Measurements from ENCODE around the gene ZC3H12C.
"Not testable (repeated sequence)": the region's sequence is repeated elsewhere in the genome, so short reads cannot be mapped to it uniquely, and the experiment has no call there.

The ZC3H12C gene

GRCh38 chr11:110092515-110093406 lies at the start of gene ZC3H12C:
Gene ZC3H12C, plus strand, starts transcription at chr11:110093392. Its CDS starts 20 bp downstream, at chr11:110093412.
- DNase-seq, result peak; percentile 26 to 55

DNA sequence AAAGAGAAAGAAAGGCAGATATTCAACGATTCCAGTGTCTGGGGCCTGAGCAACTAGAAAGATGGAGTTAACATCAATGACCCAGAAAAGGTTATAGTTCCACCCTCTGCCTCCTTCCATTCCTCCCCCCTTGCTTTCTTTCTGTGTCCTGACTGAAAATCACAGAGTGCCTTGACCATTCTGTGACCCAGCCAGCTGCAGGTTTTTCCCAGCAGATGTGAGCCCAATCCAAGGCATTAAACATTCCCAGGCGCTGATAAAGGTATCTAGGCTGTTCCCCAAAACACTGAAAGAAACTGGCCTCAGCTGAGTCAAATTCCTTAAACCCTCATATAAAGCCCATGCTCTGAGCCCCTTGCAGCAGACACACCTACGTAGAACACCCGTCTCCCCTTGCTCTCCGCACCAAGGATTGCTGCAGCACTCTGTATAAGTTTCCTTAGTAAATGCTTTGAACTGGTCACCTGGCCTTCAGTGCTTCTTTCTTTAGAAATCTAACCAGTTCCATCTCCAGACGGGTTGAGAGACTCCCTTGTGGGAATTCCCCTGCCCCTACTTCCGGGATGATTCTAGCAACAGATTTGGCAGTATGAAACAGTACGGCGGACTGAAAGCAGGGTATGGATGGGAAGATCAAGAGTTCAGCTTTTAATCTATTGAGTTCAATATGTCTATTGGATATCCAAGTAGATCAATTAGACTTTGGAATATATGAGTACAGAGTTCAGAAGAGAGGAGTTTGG lies 48.8 kb upstream of the ZC3H12C start:
- DNase-seq, result no peak

- DNase-seq, result no peak
These were observed 46.3 kb upstream of the ZC3H12C start for GRCh38 chr11:110046775-110047380.

DNA sequence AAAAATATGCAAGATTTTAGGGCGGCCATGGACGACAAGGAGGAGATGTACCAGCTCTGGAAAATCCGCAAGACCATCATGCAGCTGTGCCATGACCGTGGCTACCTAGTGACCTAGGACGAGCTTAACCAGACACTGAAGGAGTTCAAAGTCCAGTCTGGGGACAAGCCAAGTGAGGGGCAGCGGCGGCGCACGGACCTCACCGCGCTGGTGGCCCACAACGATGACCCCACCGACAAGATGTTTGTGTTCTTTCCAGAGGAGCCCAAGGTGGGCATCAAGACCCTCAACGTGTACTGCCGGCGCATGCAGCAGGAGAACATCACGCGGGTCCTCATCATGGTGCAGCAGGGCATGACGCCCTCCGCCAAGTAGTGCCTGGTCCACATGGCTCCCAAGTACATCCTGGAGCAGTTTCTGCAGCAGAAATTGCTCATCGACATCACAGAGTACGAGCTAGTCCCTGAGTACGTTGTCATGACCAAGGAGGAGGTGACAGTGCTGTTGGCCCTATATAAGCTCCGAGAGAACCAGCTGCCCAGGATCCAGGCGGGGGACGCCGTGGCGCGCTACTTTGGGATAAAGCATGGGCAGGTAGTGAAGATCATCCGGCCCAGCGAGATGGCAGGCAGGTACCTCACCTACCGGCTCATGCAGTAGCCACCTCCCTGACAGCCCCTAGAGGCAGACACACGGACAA lies 43.5 kb upstream of the ZC3H12C start:
- DNase-seq, result no peak

GRCh38 chr11:110050201-110050506 lies 43.0 kb upstream of the ZC3H12C start:
- DNase-seq, result no peak

- no peak for DNase-seq
These were observed 39.3 kb upstream of the ZC3H12C start for GRCh38 chr11:110053848-110054414.

DNA sequence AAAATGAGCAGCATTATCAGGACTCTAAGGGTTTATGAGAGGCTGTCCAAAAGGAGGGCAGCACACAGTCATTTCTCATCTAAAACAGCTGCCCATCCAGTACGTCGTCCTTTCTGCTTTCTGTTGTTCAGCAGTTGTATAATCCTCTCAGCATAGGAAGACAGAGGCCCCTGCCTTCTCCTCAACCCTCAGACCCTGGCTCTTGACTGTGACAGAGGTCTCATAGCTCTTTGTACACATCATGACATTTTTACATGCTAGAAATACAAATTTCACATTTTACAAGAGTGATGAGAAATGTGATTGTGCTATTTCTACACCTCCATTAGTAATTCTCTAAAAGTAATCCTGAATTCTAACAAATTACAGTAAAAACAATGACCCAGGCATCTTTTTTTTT lies 36.2 kb upstream of the ZC3H12C start:
- DNase-seq, result no peak

- no peak for DNase-seq
These were observed 33.3 kb upstream of the ZC3H12C start for GRCh38 chr11:110059706-110060463.

DNA sequence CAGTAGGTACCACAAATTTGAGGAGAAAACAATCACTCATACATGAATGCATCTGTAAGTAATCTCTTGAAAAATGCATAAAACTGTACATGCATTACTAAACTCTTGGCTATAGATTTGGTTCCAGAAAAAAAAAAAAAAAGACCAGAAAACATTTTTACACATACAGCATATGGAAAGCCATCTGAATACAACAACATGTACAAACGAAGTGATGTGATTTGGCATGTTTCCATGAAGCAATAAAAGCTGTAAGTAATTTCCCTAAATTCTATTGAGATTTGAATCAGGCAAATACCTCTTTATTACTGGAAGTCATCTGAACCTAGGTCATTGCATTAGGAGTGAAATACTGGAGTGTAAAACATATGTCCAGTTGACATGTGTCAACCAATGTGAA lies 31.9 kb upstream of the ZC3H12C start:
- DNase-seq, result no peak

GRCh38 chr11:110062247-110062646 lies 30.9 kb upstream of the ZC3H12C start:
- DNase-seq, result no peak

DNA sequence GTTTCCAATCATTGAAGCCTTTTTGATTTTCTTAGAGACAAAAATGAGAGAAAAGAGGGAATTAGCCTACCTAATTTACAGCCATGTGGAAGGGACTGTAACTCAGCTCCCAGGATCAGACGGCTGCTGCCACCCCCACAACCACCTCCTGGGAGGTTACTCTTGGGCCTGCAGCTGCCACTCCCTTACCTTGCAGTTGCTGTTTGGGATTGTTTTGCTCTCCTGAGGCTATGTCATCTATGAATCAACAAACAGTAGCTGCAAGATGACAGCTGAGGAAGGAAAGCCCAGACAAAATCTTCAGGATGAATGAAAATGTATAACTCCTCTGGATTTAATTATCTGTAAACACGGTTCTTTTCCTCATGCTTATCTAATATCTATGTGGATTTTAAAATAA lies 28.0 kb upstream of the ZC3H12C start:
- no peak for DNase-seq

DNA sequence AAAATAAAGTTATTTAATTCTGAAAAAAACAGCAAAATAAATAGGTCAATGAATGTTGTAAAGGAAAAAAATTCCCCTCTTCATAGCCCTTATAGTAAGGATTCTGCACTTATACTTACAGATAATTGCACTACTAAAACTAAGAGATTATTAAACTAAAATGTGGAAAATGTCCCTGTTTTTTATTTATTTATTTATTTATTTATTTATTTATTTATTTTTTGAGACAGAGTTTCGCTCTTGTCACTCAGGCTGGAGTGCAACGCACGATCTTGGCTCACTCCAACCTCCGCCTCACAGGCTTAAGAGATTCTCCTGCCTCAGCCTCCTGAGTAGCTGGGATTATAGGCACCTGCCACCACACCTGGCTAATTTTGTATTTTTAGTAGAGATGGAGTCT lies 25.2 kb upstream of the ZC3H12C start:
- DNase-seq, result not testable (repeated sequence)

GRCh38 chr11:110069158-110069737 lies 23.9 kb upstream of the ZC3H12C start:
- no peak for DNase-seq

DNA sequence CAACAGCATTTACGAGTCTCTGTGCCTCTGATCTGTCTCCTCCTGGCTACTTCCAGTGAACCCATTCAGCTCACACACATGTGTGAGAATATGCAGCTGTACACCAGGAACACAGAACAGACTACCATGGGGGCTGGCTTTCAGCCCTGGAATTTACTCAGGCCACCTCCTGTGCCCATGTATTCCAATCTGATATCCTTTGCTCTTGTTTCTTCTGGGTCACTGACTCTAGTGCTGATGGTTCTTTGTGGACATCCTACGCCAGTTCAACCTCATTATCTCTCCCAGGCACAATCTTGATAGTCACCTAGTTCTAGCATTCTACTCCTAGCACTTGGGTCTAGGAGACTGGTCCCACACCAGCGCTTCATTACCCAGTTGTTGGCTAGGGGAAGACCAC lies 23.0 kb upstream of the ZC3H12C start:
- DNase-seq, result no peak

DNA sequence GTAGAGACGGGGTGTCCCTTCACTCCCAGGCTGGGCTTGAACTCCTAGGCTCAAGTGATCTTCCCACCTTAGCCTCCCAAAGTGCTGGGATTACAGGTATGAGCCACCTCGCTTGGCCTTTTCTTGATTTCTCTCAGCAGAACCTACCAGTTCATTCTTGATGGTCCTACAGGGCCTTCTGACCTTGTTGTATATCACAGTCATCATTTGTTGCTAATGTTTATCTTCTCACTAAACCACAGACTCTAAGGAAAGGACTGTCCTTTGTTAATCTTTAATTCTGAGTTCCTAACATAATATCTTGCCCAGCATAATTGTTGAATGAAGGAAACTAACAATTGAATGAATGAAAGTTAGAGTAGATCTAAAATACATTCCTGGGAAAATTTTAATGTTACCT lies 22.0 kb upstream of the ZC3H12C start:
- no peak for DNase-seq

- DNase-seq, result no peak
These were observed 20.3 kb upstream of the ZC3H12C start for GRCh38 chr11:110072930-110073329.

DNA sequence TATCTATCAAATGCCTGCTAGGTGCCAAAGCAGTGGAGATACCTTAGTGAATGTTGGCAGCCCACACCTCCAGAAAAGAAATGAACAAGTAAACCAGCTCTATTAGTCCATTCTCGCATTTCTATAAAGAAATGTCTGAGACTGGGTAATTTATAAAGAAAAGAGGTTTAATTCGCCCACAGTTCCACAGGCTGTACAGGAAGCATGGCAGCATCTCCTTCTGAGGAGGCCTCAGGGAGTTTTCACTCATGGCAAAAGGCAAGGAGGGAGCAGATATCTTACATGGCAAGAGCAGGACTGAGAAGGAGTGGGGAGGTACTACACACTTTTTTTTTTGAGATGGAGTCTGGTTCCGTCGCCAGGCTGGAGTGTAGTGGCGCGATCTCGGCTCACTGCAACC lies 18.7 kb upstream of the ZC3H12C start:
- DNase-seq, result no peak

GRCh38 chr11:110075105-110075846 lies 17.9 kb upstream of the ZC3H12C start:
- DNase-seq, result no peak

DNA sequence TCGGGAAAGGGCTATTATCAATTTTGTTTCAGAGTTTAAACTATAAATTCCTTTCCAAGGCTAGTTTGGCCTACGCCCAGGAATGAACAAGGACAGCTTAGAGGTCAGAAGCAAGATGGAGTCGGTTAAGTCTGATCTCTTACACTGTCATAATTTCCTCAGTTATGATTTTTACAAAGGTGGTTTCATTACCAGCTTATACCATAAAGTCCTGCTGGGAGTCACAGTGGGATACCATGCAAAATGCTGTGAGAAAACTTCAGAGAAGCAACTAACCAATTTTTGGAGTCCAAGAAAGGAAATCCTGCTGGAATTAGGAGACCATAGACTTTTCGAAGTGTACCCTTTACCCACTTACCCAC lies 17.4 kb upstream of the ZC3H12C start:
- DNase-seq, result no peak

GRCh38 chr11:110076371-110076965 lies 16.7 kb upstream of the ZC3H12C start:
- DNase-seq, result no peak

- DNase-seq, result no peak
These were observed 15.8 kb upstream of the ZC3H12C start for GRCh38 chr11:110077346-110077745.

All from stimulated activated CD4-positive, alpha-beta T cell treated with anti-CD3 and anti-CD28 coated beads, Interleukin-2, amount 100 ng/mL, for 24 hours (primary cell).